Skeletal muscle satellite cell (primary cell): Measurements from ENCODE around the gene RPL36A. TPM values are rescaled to one million over a fixed set of nuclear protein-coding genes. Genes with fewer than 3 reads are reported as not detected.

ENCODE experiments used
- H3K27me3 ChIP-seq: 2 replicates; pipeline ENCODE4 v1.7.0; 2013; ENCODE audit warnings: low read length; ENCODE audit not compliant: control insufficient read depth, insufficient read depth
- H3K36me3 ChIP-seq: 2 replicates; pipeline ENCODE4 v1.7.0; 2013; ENCODE audit warnings: mild to moderate bottlenecking, control low read depth, low read length; ENCODE audit not compliant: insufficient read depth
- H3K4me1 ChIP-seq: 2 replicates; pipeline ENCODE4 v1.7.0; 2013; ENCODE audit warnings: low read length; ENCODE audit not compliant: control insufficient read depth, insufficient read depth
- H3K4me2 ChIP-seq: 2 replicates; pipeline ENCODE4 v1.7.0; 2013; ENCODE audit warnings: mild to moderate bottlenecking, low read length
- H3K4me3 ChIP-seq: 2 replicates; pipeline ENCODE4 v1.7.0; 2013; ENCODE audit warnings: low read length
- H3K9ac ChIP-seq: 2 replicates; pipeline ENCODE4 v1.7.0; 2013; ENCODE audit warnings: mild to moderate bottlenecking, low read depth, low read length, moderate library complexity
- H3K9me3 ChIP-seq: replicated peaks from 2 replicates; pipeline ENCODE4 v1.7.0; 2013; ENCODE audit warnings: mild to moderate bottlenecking, control low read depth, low read length
- total RNA-seq: library from RNA; depleted of rRNA; stranded (reverse); fragments of >200 nt; gene quantifications from 2 replicates; pipeline ENCODE4 v1.2.3, GENCODE V29; 2012; rRNA removed

Gene RPL36A
- 348 and 432 TPM in 2 replicates for total RNA-seq

DNA sequence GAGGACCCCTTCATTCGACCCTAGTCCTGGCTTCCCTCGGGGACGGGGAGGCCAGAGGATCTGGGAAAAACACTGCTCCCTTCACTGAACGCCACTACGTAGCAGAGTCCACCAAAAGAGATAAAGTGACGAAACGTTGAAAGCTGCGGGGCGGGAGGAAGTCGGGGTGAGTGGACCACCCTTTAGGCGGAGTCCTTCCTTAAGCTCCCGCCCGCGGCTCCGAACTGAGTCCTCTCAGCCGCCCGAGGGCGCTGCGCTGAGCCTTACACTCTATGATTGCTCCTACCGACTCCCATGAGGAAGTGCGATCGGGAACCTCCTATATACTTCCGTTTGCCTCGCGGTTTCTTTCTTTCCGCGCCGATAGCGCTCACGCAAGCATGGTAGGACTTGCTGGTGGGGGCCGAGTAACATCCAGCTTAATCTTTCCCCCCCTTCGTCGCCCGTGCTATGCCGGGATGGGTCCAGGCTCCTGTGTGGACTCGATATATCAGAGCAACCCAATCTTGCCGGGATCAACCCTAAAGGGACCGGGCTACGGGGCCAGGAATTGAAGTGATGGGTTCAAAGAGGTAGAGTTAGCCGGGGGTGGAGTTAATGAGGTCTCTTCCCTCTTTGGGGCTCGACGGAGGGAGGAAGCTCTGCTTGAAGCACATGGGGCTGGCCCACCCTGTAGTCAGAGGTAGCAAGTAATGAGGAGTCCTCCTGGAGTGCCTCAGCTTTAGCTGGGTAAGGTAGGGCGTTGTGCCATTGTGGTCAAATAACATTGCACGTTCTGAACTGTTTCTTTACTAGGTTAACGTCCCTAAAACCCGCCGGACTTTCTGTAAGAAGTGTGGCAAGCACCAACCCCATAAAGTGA lies at the start of gene RPL36A:
TSS of gene RPL36A (plus strand) at position 348 of the 862 bp plus-strand sequence. CDS start at position 381, 33 bp downstream.
- Histone ChIP-seq H3K4me3 (peak within 1 kb of the TSS; percentile 77), H3K4me1 (peaks cover 9% of the 10 kb centered on the region), H3K9ac (peak within 1 kb of the TSS; percentile 90), H3K9me3 (no peaks in the 10 kb centered on the region), H3K27me3 (peaks cover 3% of the 10 kb centered on the region), H3K36me3 (peaks cover 27% of the 10 kb centered on the region), H3K4me2 (peak within 1 kb of the TSS; percentile 79)

DNA sequence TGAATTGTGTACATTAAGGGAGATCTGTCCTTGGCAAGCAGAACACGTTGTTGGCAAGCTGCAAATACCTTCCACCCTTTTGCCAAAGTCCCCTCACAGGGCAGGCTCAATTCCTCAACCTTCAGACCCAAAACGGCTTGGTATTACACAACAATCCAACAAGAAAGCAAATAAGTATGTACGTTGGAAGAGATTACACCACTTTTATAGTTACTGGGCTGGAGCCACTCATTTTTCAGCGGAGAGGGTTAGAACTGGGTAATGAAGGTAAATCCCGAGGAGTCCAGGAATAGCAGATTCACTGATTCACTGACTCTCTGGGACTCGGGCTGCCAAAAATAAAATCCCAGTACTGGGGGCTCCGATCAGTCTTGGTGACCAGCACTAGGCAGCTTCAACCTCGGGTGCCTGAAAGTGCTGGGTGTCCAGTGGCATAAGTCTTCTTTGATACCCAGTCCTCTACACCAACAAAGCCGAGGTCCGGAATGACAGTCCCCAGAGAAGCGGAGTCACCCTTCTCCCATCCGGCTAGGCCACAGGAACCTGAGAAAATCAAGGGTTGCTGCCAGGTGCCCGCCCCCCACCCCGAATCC lies 42.9 kb upstream of the RPL36A start:
- H3K36me3 ChIP-seq = no peaks in the 10 kb centered on the region
- H3K4me1 ChIP-seq = no peaks in the 10 kb centered on the region
- H3K9ac ChIP-seq = peak overlapping the region; percentile 83
- H3K4me3 ChIP-seq = peak overlapping the region; percentile 82
- H3K9me3 ChIP-seq = no peaks in the 10 kb centered on the region
- H3K4me2 ChIP-seq = peak overlapping the region; percentile 82
- no peaks in the 10 kb centered on the region for H3K27me3 ChIP-seq

DNA sequence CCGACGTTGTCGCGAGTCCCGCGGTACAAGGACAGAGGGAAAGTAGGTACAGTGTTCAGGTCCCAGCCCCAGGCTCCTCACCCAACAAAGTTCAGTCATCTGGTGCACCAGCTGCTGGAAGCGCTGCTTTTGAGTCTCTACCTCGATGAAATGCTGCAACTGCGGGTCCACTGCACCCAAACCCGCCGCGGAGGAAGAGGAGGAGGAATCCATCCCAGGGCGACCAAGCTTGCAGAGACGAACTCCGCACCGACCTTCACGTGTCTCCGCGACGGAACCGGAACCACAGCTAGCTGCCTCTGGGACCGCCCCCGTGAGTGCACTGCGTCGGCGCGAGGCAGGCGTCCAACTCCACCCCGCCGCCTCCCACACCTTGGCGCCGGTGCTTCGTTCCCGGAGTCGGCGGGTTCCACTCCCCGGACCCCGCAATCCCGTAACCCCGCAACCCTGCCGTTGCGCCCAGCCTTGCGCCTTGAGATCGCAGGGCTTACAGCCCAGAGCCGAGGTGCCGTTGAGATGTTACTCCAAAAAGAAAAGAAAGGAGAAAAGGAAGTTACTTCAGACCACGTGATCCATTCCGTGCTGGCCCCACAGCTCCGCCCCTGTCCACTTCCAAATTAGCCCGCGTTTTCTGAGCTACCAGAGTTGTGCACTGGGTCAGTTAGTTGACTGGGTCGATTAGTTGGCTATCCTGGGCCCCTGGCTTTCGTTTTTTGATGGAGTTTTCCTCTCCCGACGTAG lies 42.2 kb upstream of the RPL36A start, which contains the start of gene TIMM8A:
TSS of gene TIMM8A (minus strand) at position 291 of the 741 bp plus-strand sequence. CDS start at position 213, 78 bp downstream.
- Histone ChIP-seq H3K27me3 (no peaks in the 10 kb centered on the region), H3K9ac (peak within 1 kb of the TSS; percentile 83), H3K4me2 (peak within 1 kb of the TSS; percentile 82), H3K36me3 (no peaks in the 10 kb centered on the region), H3K4me1 (no peaks in the 10 kb centered on the region), H3K9me3 (no peaks in the 10 kb centered on the region), H3K4me3 (peak within 1 kb of the TSS; percentile 82)

DNA sequence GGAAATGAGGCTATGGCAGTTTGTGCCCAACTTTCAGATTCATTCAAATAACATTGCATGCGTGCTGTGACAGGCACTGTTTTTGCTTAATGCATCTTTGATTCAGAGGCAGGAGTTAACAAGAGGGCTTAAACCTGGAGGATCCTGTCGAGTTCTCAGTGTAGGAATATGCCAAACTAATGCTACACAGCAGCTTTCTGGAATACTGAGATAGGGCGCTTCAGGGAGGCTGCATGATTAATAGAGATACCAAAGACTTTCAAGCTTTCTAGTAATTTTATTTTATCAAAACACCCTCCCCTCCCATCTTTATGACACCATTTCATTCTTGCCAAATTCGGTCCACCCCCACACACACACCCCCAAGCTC lies 41.6 kb upstream of the RPL36A start:
- Histone ChIP-seq H3K4me3 (peak overlapping the region; percentile 82), H3K4me1 (no peaks in the 10 kb centered on the region), H3K4me2 (peak overlapping the region; percentile 82), H3K27me3 (peaks cover 4% of the 10 kb centered on the region), H3K9ac (peak overlapping the region; percentile 83), H3K36me3 (no peaks in the 10 kb centered on the region), H3K9me3 (no peaks in the 10 kb centered on the region)

DNA sequence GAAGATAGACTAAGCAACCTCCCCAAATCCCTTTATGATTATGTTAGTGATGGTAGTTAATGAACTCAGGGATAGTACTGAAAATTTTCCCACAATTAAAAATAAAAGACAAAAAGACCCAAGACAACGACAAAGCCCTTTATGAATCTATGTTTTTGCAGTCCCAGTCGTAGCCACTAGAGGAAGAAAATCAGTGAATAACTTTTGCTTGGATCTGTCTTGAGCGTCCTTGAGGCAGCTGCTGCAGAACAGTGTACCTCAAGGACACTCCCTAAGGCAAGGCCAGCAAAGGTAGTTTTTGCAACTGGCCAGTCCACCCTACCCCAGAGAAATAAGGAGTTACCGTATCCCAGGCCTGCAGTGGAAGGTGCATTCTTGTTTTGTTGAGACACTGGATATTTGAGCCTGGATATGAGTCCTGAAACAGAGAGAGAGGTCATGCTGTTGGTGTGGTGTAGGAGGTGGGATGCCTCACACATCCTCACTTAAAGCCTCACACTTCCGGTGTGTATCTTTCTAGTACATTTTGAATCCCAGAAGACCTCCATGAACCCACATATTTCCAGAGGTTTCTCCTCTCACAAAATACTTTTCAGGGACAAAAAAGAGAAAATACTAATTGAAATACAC lies 33.5 kb upstream of the RPL36A start:
- Histone ChIP-seq H3K36me3 (no peaks in the 10 kb centered on the region), H3K9ac (no peak overlapping the region), H3K4me3 (no peak overlapping the region), H3K27me3 (peaks cover 13% of the 10 kb centered on the region), H3K9me3 (no peaks in the 10 kb centered on the region), H3K4me1 (no peaks in the 10 kb centered on the region), H3K4me2 (no peak overlapping the region)

DNA sequence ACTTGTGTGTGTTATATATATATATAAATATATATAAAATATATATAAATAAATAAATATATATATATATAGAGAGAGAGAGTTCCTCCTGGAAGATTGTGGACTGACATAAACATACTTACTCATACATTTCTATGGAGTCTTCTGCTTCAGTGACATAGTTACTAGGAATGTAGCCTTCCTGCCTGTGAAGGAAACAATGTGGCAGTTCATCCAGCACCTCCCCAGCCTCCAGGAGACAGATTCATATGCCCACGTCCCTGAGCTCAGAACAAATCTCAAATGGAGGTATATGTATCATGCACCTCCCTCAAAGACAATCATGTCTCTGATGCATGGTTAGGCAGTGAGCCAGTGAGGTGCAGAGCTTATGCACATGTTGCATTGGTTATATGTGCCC lies 30.8 kb upstream of the RPL36A start:
- Histone ChIP-seq H3K36me3 (no peaks in the 10 kb centered on the region), H3K27me3 (peaks cover 11% of the 10 kb centered on the region), H3K9ac (no peak overlapping the region), H3K4me3 (no peak overlapping the region), H3K9me3 (no peaks in the 10 kb centered on the region), H3K4me2 (no peak overlapping the region), H3K4me1 (no peaks in the 10 kb centered on the region)

DNA sequence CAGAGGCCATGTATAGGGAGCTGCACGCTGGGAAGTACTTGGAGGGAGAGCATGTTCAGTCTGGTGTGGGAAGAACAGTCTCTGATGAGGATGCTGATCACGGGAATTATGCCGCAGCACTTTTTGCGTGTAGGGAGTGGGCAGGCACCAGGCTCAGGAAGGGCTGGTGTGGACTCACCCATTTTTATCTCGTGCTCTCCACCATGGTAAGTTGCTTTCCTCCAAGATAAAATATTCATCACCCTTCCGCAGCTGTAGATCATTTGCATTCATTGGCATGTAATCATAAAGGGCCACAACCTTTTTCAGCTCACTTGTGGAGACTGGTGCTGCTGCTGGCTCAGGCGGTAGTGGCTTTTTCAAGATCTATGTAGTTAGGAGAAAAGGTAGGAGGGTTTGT lies 30.4 kb upstream of the RPL36A start:
- Histone ChIP-seq H3K4me3 (no peak overlapping the region), H3K4me2 (no peak overlapping the region), H3K9me3 (no peaks in the 10 kb centered on the region), H3K9ac (no peak overlapping the region), H3K4me1 (no peaks in the 10 kb centered on the region), H3K27me3 (peaks cover 15% of the 10 kb centered on the region), H3K36me3 (no peaks in the 10 kb centered on the region)

DNA sequence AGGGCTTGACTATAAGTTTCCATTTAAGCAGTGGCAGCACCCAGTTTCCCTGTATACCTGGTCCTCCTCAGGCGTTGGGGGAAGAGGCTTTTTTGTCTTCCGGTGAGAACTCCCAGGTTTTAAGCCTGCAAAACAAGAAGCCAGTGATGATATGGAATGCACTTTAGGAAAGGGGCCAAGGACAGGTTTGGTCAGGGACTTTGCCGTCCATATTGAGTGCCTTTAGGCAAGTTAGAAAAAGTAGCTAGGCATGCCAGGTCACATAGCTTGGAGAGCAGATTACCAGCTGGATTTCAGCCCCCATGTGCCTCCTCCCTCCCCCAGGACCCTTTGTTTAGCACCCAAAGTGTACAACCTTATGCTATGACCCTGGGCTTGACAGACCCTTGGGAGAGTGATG lies 28.7 kb upstream of the RPL36A start:
- Histone ChIP-seq H3K4me2 (no peak overlapping the region), H3K27me3 (peaks cover 22% of the 10 kb centered on the region), H3K9me3 (no peaks in the 10 kb centered on the region), H3K9ac (no peak overlapping the region), H3K4me1 (no peaks in the 10 kb centered on the region), H3K36me3 (no peaks in the 10 kb centered on the region), H3K4me3 (no peak overlapping the region)

DNA sequence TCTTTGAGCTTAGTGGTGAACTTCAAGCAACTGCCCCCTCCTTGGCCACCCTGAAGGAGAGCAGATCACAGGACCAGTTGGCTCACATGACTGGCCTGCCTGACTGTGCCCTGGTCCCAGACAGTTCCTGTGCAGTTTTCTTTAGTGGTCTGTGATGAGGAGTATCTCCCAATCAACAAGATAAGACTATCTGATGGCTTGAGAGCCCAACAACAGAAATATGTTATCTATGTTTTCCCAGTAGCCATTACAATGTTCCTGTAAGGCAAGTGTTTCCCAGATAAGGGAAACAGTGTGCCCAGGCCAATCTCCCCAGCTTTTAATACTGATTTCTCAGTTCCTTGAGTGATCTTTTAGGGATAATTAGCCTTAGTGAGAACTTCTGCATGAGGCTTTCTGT lies 28.1 kb upstream of the RPL36A start:
- no peak overlapping the region for H3K9ac ChIP-seq
- no peak overlapping the region for H3K4me2 ChIP-seq
- H3K27me3 ChIP-seq = peaks cover 23% of the 10 kb centered on the region
- no peaks in the 10 kb centered on the region for H3K4me1 ChIP-seq
- H3K9me3 ChIP-seq = no peaks in the 10 kb centered on the region
- no peaks in the 10 kb centered on the region for H3K36me3 ChIP-seq
- no peak overlapping the region for H3K4me3 ChIP-seq

DNA sequence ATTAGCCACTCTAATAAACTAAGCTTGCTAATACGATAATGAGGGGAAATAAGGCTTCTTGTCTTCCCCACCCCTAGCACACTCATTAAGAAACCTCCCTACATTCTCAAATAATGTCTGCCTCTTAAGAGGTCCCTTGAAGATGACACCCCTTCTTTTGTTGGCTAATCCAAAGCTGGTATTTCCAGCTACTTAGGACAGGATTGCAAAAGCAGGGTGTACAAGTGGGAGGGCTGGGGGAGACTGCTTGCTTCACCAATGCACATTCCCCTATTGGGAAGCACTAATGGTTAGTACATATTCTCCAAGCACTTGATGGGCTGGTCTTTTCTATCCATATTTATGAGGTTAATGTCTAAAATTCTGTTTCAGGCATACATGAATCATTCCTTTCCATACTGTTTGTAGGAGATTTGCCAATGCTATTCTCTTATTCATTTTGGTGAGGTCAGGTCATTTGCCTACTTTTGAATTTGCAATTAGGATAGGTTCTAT lies 25.5 kb upstream of the RPL36A start:
- Histone ChIP-seq H3K4me2 (no peak overlapping the region), H3K9me3 (no peaks in the 10 kb centered on the region), H3K4me1 (no peaks in the 10 kb centered on the region)

DNA sequence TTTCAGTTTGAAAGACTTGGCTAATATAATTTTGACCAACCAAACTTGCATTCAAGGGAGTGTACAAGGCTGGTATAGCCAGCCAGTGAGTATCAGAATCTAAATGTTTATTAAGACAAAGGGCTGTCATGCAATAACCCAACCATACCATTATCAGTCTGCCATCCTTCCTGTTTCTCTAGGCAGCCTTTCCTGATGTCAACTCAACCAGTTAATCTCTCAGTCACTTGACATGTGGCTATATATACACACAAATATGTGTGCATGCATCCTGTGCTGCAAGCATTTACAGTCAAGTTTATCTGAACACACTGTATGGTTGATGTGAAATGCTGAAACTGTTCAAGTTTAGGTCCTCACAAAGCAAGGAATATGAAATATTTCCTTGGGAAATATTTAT lies 22.0 kb upstream of the RPL36A start:
- Histone ChIP-seq H3K27me3 (peaks cover 41% of the 10 kb centered on the region), H3K4me3 (no peak overlapping the region), H3K36me3 (no peaks in the 10 kb centered on the region), H3K9me3 (no peaks in the 10 kb centered on the region), H3K4me1 (no peaks in the 10 kb centered on the region), H3K4me2 (no peak overlapping the region), H3K9ac (no peak overlapping the region)

More for the DNA sequence above, 25.5 kb upstream of the RPL36A start:
- peaks cover 35% of the 10 kb centered on the region for H3K27me3 ChIP-seq
- H3K36me3 ChIP-seq = no peaks in the 10 kb centered on the region
- no peak overlapping the region for H3K9ac ChIP-seq
- H3K4me3 ChIP-seq = no peak overlapping the region
